22Rv1 (cell line): ENCODE data around the gene PDE8B.

Experiments used
- ZFX ChIP-seq: fragments of 450-650 bp; IDR thresholded peaks from 2 replicates; pipeline ENCODE4 v1.6.1; 2017; ENCODE audit warnings: antibody characterized with exemption, borderline replicate concordance
- TF ChIP-seq, protein P1 (sequence below): fragments of 450-650 bp; IDR thresholded peaks from 2 replicates; pipeline ENCODE4 v1.5.1; 2017; ENCODE audit warnings: mild to moderate bottlenecking

DNA sequence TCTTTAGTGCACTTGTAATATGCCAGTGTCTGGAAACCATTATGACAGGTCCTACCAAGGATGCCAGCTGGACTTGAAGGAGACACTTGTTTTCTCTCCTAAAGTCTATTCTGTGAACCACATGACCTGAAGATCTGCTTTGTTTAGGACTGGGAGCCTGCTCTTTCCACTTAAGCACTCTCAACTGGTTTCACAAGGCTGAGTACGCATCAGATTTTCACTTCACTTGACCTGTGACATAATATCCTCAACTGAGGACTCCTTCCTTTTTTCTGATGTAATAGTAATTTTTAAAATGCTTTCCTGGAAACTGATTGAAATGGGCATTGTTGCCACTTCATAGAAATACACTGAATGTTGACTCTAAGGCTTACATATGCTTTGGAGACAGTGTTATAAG is 52.2 kb downstream of the PDE8B start:
- TF ChIP-seq, protein P1, sequence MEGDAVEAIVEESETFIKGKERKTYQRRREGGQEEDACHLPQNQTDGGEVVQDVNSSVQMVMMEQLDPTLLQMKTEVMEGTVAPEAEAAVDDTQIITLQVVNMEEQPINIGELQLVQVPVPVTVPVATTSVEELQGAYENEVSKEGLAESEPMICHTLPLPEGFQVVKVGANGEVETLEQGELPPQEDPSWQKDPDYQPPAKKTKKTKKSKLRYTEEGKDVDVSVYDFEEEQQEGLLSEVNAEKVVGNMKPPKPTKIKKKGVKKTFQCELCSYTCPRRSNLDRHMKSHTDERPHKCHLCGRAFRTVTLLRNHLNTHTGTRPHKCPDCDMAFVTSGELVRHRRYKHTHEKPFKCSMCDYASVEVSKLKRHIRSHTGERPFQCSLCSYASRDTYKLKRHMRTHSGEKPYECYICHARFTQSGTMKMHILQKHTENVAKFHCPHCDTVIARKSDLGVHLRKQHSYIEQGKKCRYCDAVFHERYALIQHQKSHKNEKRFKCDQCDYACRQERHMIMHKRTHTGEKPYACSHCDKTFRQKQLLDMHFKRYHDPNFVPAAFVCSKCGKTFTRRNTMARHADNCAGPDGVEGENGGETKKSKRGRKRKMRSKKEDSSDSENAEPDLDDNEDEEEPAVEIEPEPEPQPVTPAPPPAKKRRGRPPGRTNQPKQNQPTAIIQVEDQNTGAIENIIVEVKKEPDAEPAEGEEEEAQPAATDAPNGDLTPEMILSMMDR, result no peak
- TF ChIP-seq ZFX, result no peak
